GM23338 (cell line): ENCODE measurements around the gene SLC19A1. TPM values are rescaled to one million over a fixed set of nuclear protein-coding genes. Genes with fewer than 3 reads are reported as not detected.
"Not testable (repeated sequence)": the region's sequence is repeated elsewhere in the genome, so short reads cannot be mapped to it uniquely, and the experiment has no call there.

Experiments
- ATAC-seq: fragments of 200-7000 bp; cut with Tn5 transposase; 3 replicates; pipeline ENCODE4 v1.9.1; 2020
- DNase-seq: peaks from one replicate; pipeline ENCODE4 v3.0.0-alpha.2; 2015; ENCODE audit warnings: low spot score
- H2AFZ ChIP-seq: fragments of 200-600 bp; sonication (generic); 2 replicates; pipeline ENCODE4 v1.8.0; 2016; ENCODE audit warnings: antibody characterized with exemption, mild to moderate bottlenecking, moderate library complexity
- H3F3A ChIP-seq: fragments of 200-600 bp; sonication (generic); replicated peaks from 2 replicates; pipeline ENCODE4 v1.8.0; 2017; ENCODE audit warnings: antibody characterized with exemption, mixed run types, low read depth
- H3K27ac ChIP-seq: fragments of 200-600 bp; sonication (generic); 2 replicates; pipeline ENCODE4 v1.6.1; 2016; ENCODE audit warnings: low read depth
- H3K27me3 ChIP-seq: fragments of 200-600 bp; sonication (generic); 2 replicates; pipeline ENCODE4 v1.8.0; 2016; ENCODE audit warnings: mild to moderate bottlenecking, mixed run types, moderate library complexity; ENCODE audit not compliant: insufficient read depth
- H3K36me3 ChIP-seq: fragments of 200-600 bp; sonication (generic); 2 replicates; pipeline ENCODE4 v1.8.0; 2016; ENCODE audit warnings: mild to moderate bottlenecking; ENCODE audit not compliant: insufficient read depth
- H3K4me1 ChIP-seq: fragments of 200-600 bp; sonication (generic); 2 replicates; pipeline ENCODE4 v1.8.0; 2016; ENCODE audit warnings: mild to moderate bottlenecking, moderate library complexity; ENCODE audit not compliant: insufficient read depth
- H3K4me2 ChIP-seq: fragments of 200-600 bp; sonication (generic); 2 replicates; pipeline ENCODE4 v1.7.1; 2017; ENCODE audit warnings: mixed run types
- H3K4me3 ChIP-seq: fragments of 200-600 bp; sonication (generic); 2 replicates; pipeline ENCODE4 v1.6.1; 2016; ENCODE audit warnings: mixed run types
- H3K79me2 ChIP-seq: fragments of 200-600 bp; sonication (generic); replicated peaks from 2 replicates; pipeline ENCODE4 v1.8.0; 2017; ENCODE audit warnings: mild to moderate bottlenecking; ENCODE audit not compliant: insufficient read depth
- H3K9me2 ChIP-seq: fragments of 200-600 bp; sonication (generic); 2 replicates; pipeline ENCODE4 v1.8.0; 2017; ENCODE audit not compliant: insufficient read depth
- H4K20me1 ChIP-seq: fragments of 200-600 bp; sonication (generic); replicated peaks from 2 replicates; pipeline ENCODE4 v1.8.0; 2017; ENCODE audit warnings: mild to moderate bottlenecking; ENCODE audit not compliant: insufficient read depth
- H3K27ac Mint-ChIP-seq: 2 replicates; pipeline ENCODE4 v1.8.0; 2020; ENCODE audit warnings: inconsistent platforms, mild to moderate bottlenecking, moderate library complexity, mixed read lengths
- H3K27me3 Mint-ChIP-seq: 3 replicates; pipeline ENCODE4 v1.8.0; 2022; ENCODE audit warnings: low read depth, mild to moderate bottlenecking, moderate library complexity, mixed read lengths, inconsistent platforms; ENCODE audit not compliant: insufficient read depth, poor library complexity
- H3K36me3 Mint-ChIP-seq: 3 replicates; pipeline ENCODE4 v1.8.0; 2021; ENCODE audit warnings: low read depth, mild to moderate bottlenecking, inconsistent platforms, moderate library complexity, mixed read lengths
- H3K4me1 Mint-ChIP-seq: 3 replicates; pipeline ENCODE4 v1.8.0; 2020; ENCODE audit warnings: mild to moderate bottlenecking, inconsistent platforms, mixed read lengths
- H3K4me3 Mint-ChIP-seq: 3 replicates; pipeline ENCODE4 v1.8.0; 2021; ENCODE audit warnings: moderate library complexity, mild to moderate bottlenecking, inconsistent platforms, mixed read lengths
- H3K9me3 Mint-ChIP-seq: 3 replicates; pipeline ENCODE4 v1.8.0; 2020; ENCODE audit warnings: moderate library complexity, mild to moderate bottlenecking, inconsistent platforms, mixed read lengths
- CREB1 ChIP-seq: fragments of 250-450 bp; sonication (Bioruptor Pico); IDR thresholded peaks from 2 replicates; pipeline ENCODE4 v1.5.0; 2020; ENCODE audit warnings: low read depth, mild to moderate bottlenecking, moderate library complexity
- JUNB ChIP-seq: IDR thresholded peaks from one replicate; pipeline ENCODE4 v1.6.1; 2016; ENCODE audit warnings: antibody characterized with exemption; ENCODE audit not compliant: unreplicated experiment
- NANOG ChIP-seq: IDR thresholded peaks from 2 replicates; pipeline ENCODE4 v1.6.1; 2016; ENCODE audit warnings: antibody characterized with exemption, borderline replicate concordance
- POLR2AphosphoS5 ChIP-seq: IDR thresholded peaks from 2 replicates; pipeline ENCODE4 v1.6.1; 2016; ENCODE audit warnings: antibody characterized with exemption, low read depth
- REST ChIP-seq: IDR thresholded peaks from one replicate; pipeline ENCODE4 v1.6.1; 2018; ENCODE audit warnings: antibody characterized with exemption; ENCODE audit not compliant: unreplicated experiment
- STAT1 ChIP-seq: IDR thresholded peaks from one replicate; pipeline ENCODE4 v1.6.1; 2016; ENCODE audit warnings: antibody characterized with exemption; ENCODE audit not compliant: unreplicated experiment
- ZNF114 ChIP-seq: fragments of 250-450 bp; sonication (Bioruptor Pico); IDR thresholded peaks from 2 replicates; pipeline ENCODE4 v1.5.0; 2020; ENCODE audit warnings: mild to moderate bottlenecking, moderate library complexity
- ZNF331 ChIP-seq: fragments of 250-450 bp; sonication (Bioruptor Pico); IDR thresholded peaks from 2 replicates; pipeline ENCODE4 v1.5.0; 2020; ENCODE audit warnings: low read depth, mild to moderate bottlenecking, moderate library complexity
- polyA plus RNA-seq: library from polyadenylated mRNA; unstranded; fragments of >200 nt; fragmentation: Nextera tagmentation; extraction: Ambion mirVana; gene quantifications from 2 replicates; pipeline ENCODE4 v1.2.1, GENCODE V29; 2016
- total RNA-seq: library from RNA; depleted of rRNA; stranded (reverse); fragments of >200 nt; shearing (Covaris generic); gene quantifications from 2 replicates; pipeline ENCODE4 v1.2.3, GENCODE V29; 2014
- TF ChIP-seq, protein P1 (sequence below), 2 experiments: fragments of 200-600 bp in 1 of 2; sonication (generic) in 1 of 2; conservative IDR thresholded peaks; 2 replicates each; pipeline versions ENCODE4 v1.5.1 to v1.6.1; 2016 to 2017; ENCODE audit warnings: antibody characterized with exemption in 2 of 2, low read depth in 2 of 2, mild to moderate bottlenecking in 2 of 2, moderate library complexity in 1 of 2
- TF ChIP-seq, protein P2 (sequence below): IDR thresholded peaks from 2 replicates; pipeline ENCODE4 v1.6.1; 2016; ENCODE audit warnings: antibody characterized with exemption

Gene SLC19A1
- total and polyA plus RNA-seq, 2 experiments from 2014 or later = 31.2 to 33.0 TPM

- H3K4me1 ChIP-seq, H2AFZ ChIP-seq, H3K4me3 Mint-ChIP-seq, H3K27ac ChIP-seq, H3K4me1 Mint-ChIP-seq, H3K27me3 ChIP-seq, H3K36me3 ChIP-seq, H3K79me2 ChIP-seq, H3K4me3 ChIP-seq, H3F3A ChIP-seq, H3K9me3 Mint-ChIP-seq, H3K9me2 ChIP-seq, H3K4me2 ChIP-seq, H4K20me1 ChIP-seq: not testable (repeated sequence)
- Mint-ChIP-seq H3K27ac (peak overlapping the region; percentile 72; the same call in 1 of the 2 replicates), H3K36me3 (peaks cover 38% of the 10 kb centered on the region), H3K27me3 (peaks cover 12% of the 10 kb centered on the region)
- TF ChIP-seq POLR2AphosphoS5 = peak; percentile 35; the same call in 1 of the 2 replicates
- ATAC-seq (peak; percentile 82), DNase-seq (peak; percentile 85)
These were observed 14.9 kb downstream of the SLC19A1 start for GRCh38 chr21:45527151-45527999.

- no peak overlapping the region for H3K27ac ChIP-seq
- H3K9me2 ChIP-seq = no peaks in the 10 kb centered on the region
- H3K27me3 ChIP-seq = no peaks in the 10 kb centered on the region
- H3K4me1 ChIP-seq = no peaks in the 10 kb centered on the region
- no peak overlapping the region for H3K4me2 ChIP-seq
- no peak overlapping the region for H3K4me3 Mint-ChIP-seq
- H3K27me3 Mint-ChIP-seq = peaks cover 11% of the 10 kb centered on the region
- ATAC-seq (no peak), DNase-seq (no peak)
- peaks cover 7% of the 10 kb centered on the region for H3K9me3 Mint-ChIP-seq
- H2AFZ ChIP-seq = no peak overlapping the region
- 0 out of 3 replicates have a peak, but pooled peaks cover 2% of the 10 kb centered on the region for H3K4me1 Mint-ChIP-seq
- 0 out of 2 replicates have a peak, but pooled peaks cover 5% of the 10 kb centered on the region for H4K20me1 ChIP-seq
- H3K27ac Mint-ChIP-seq = no peak overlapping the region
- H3K36me3 ChIP-seq = peaks cover 10% of the 10 kb centered on the region; the same call in 1 of the 2 replicates
- H3K36me3 Mint-ChIP-seq = peaks cover 49% of the 10 kb centered on the region
- H3K79me2 ChIP-seq = no peaks in the 10 kb centered on the region; the same call in 1 of the 2 replicates
- H3F3A ChIP-seq = 0 out of 2 replicates have a peak, but pooled peaks cover 2% of the 10 kb centered on the region
- H3K4me3 ChIP-seq = no peak overlapping the region
- TF ChIP-seq POLR2AphosphoS5 (no peak), ZNF114 (CRISPR knock-in tag) (no peak), ZNF331 (CRISPR knock-in tag) (no peak), REST (no peak), NANOG (no peak), CREB1 (CRISPR knock-in tag) (no peak), STAT1 (no peak), JUNB (no peak)
- TF ChIP-seq, protein P1, sequence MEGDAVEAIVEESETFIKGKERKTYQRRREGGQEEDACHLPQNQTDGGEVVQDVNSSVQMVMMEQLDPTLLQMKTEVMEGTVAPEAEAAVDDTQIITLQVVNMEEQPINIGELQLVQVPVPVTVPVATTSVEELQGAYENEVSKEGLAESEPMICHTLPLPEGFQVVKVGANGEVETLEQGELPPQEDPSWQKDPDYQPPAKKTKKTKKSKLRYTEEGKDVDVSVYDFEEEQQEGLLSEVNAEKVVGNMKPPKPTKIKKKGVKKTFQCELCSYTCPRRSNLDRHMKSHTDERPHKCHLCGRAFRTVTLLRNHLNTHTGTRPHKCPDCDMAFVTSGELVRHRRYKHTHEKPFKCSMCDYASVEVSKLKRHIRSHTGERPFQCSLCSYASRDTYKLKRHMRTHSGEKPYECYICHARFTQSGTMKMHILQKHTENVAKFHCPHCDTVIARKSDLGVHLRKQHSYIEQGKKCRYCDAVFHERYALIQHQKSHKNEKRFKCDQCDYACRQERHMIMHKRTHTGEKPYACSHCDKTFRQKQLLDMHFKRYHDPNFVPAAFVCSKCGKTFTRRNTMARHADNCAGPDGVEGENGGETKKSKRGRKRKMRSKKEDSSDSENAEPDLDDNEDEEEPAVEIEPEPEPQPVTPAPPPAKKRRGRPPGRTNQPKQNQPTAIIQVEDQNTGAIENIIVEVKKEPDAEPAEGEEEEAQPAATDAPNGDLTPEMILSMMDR (conservative IDR thresholded peaks at IDR 0.05; ENCODE audit: low read depth in 2 of 2) = no peak
- TF ChIP-seq, protein P2, sequence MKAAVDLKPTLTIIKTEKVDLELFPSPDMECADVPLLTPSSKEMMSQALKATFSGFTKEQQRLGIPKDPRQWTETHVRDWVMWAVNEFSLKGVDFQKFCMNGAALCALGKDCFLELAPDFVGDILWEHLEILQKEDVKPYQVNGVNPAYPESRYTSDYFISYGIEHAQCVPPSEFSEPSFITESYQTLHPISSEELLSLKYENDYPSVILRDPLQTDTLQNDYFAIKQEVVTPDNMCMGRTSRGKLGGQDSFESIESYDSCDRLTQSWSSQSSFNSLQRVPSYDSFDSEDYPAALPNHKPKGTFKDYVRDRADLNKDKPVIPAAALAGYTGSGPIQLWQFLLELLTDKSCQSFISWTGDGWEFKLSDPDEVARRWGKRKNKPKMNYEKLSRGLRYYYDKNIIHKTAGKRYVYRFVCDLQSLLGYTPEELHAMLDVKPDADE = no peak
These were observed 16.3 kb downstream of the SLC19A1 start for GRCh38 chr21:45525910-45526306.
